GM19438 (cell line): ENCODE data around the gene SLC5A5.

ENCODE experiments used
- ATAC-seq: cut with Tn5 transposase; IDR thresholded peaks from one replicate; pipeline ENCODE4 v1.9.1; 2021; ENCODE audit warnings: low read depth; ENCODE audit not compliant: unreplicated experiment

SLC5A5 gene

DNA sequence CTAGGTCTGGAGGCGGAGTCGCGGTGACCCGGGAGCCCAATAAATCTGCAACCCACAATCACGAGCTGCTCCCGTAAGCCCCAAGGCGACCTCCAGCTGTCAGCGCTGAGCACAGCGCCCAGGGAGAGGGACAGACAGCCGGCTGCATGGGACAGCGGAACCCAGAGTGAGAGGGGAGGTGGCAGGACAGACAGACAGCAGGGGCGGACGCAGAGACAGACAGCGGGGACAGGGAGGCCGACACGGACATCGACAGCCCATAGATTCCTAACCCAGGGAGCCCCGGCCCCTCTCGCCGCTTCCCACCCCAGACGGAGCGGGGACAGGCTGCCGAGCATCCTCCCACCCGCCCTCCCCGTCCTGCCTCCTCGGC lies at the start of gene SLC5A5:
Gene SLC5A5 (plus strand): TSS at position 68 of the 373 bp plus-strand sequence. CDS start 375 bp downstream, outside the sequence.
- ATAC-seq, result no peak

DNA sequence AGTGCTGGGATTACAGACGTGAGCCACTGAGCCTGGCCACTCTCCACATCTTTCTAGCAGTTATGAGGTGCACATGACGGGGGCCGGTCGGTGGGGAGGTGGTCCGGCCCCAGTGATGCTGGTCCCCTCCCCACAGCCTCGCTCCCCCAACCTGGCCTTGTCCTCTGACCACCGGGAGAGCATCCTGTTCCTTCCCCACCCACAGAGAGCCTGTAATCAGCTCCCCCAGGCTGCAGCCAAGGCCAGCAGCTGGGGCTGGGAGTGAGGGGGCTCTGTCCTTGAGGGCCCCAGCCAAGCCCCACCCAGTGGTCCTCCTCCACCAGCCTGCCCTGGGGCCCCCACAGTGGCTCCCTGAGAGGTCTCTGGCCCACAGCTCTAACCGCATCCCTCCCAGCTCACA lies 47.4 kb upstream of the SLC5A5 start:
- ATAC-seq, result no peak

DNA sequence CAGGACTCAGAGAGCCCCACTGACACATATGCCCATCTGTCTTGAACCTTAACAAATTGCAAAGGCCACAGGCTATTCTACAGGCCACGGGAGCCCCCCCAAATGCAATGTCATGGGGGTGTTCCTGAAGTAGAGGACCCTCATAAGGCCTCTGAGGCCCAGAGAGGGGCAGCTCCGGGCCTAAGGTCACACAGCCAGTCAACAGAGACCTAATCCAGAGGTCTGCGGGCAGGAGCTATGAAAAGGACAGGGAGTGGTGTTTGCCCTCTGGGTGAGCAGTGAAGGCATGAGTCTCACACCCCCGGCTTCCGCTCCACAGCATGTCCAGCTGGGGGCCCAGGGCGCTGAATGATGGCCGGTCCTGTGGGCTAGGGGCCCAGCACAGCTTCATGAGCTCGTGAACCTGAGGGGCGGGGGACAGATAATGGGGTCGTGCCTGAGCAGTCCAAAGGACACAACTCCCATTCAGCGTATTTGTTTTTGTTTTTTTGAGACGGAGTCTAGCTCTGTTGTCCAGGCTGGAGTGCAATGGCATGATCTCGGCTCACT lies 45.2 kb upstream of the SLC5A5 start:
- ATAC-seq, result no peak

DNA sequence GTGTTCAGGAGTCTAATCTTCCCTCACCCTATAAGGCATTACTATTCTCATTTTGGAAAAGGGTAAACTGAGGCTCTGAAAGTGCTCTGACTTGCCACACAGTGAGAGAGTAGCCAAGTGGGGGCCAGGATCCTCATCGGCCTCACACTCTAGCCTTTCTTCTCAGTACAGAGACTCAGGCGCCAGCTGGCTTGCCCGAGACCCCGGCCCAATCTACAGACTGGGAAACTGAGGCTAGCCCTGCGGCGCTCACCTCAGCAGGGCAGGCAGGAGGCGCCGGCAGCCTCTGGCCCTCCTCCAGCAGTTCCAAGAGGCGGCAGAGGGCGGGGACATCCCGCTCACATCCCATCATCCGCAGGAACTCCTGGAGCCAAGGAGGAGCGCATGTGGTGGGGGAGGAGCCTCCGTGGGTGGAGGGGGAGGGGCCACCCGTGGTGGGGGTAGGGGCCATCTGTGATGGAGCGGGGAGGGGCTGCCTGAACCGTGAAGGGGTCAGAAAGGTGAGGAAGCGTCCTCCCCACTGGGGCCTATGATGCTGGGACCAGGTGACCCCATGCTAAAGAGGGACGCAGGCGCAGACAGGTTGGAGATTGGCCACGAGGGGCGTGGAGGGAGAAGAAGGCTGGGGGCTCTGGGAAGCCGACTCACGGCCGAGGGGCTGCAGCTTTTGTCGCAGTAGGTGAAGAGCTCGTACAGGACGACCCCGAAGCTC lies 41.7 kb upstream of the SLC5A5 start:
- ATAC-seq, result no peak

DNA sequence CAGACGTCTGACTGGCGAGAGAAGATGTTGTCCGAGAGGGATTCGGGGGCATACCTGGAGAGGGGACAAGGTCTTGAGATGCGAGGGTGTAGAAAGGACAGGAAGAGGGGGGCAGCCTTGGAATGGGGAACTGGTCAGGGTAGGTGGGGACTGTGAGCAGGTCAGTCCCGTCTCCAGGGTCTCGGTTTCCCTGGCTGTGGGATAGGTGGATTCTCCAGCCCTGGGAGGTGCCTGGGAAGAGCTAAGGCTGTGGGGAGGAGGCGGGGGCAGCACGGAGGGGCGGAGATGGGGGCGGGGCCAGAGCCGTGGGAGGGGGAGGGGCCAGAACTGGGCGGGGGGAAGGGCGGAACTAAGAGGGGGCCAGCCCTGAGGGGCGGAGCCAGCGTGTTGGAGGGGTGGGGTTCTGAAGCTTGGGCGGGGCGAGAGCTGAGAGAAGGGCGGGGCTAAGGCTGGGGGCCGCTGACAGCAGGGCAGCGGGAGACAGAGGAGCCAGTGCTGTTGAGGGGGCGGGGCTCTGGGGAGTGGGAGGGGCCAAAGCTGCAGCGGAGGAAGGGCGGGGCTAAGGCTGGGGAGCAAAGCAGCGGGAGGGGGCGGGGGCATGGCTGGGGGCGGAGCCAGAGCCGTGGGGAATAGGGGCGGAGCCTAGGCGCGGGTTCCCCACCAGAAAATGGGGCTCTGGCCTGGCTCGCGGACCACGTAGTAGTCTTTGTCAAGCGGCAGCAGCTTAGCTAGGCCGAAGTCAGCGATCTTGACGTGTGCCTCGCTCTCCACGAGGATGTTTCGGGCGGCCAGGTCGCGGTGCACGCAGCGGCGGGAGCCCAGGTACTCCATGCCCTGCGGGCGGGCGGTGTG lies 41.0 kb upstream of the SLC5A5 start:
- ATAC-seq, result no peak

DNA sequence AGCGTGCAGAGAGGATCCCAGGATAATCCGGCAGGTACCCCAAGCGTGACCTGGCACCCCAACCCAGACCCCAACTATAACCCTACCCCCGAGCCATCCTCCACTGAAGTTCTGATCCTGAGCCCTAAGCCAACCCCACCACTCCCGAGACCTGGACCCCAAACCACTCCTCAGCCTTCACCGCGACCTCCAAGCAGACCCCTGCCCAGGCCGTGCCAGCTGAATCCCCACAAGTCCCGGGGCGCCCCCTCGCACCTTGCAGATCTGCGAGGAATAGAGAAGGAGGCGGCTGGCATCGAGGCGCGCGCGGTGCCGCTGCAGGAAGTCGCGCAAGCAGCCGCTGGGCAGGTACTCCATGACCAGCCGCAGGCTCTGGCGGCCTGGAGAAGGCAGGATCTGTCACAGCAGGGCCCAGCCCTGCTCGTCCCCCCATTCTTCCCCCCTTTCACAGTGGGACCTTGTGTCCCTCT lies 40.3 kb upstream of the SLC5A5 start:
- ATAC-seq, result no peak

DNA sequence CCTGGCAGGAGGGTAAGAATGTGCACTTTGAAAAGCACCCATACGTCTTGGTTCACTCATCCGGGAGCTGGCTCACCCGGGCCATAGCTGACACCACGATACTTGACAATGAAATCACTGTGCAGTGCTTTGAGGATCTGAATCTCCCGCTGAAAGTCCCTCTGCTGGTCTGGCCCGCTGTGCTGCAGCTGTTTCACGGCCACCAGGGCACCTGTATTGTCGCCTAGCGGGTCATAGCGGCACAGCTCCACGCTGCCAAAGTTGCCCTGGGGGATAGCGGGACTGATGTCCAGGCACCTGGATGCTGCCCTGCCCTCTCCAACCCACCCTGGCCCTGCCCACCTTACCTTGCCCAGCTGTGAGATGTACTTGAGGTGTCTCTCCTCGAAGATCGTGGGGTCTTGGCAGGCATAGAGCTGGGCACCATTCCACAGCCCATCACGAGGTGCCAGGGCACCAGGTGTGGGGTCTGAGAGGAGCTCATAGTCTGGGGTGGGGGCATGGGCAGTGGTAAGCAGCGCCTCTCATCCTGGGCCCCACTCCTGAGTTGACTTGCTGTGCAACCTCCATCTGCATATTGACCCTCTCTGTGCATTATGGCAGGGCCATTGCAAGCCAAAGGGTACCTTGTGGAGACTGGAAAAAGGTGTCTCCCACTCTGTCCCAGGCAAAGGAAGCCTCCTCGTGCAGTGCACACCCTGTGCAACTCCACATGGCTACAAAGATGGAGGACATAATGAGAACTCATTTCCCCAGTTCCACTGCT lies 39.1 kb upstream of the SLC5A5 start:
- ATAC-seq, result no peak

DNA sequence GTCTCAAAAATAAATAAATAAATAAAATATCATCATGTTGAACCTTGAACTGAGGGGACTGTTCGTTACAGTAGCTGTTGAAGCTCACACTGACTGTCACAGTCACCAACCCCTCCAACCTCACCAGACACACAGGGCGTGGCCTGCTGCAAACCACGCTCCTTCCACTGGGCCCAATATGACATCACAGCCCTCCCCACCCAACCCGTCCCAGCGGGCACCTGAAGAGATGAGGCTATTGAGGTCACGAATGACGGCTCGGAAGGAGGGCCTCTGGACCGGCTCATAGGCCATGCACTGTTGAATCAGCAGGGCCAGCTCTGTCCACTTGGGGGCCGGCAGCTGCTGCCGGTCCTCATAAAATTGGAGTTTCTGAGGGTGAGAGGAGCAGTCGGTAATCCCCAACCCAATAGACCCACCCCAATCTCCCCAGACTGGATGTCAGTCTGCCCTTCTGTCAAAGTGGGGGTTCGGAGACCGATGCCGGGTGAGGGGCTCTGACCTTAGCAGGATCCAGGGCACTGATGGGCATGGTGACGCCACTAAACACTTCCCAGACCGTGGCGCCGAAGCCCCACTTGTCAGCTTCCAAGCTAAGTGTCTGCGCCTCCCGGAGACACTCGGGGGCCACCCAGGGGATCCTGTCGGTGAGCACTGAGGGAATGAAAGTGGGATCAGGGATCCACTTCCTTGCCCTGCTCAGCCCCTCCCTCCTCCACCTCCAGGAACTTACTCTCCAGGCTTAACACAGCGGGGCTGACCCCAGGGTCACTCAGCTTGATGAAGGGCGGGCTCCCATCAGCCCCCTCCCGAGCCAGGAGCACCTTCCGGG lies 37.2 kb upstream of the SLC5A5 start:
- no peak for ATAC-seq

DNA sequence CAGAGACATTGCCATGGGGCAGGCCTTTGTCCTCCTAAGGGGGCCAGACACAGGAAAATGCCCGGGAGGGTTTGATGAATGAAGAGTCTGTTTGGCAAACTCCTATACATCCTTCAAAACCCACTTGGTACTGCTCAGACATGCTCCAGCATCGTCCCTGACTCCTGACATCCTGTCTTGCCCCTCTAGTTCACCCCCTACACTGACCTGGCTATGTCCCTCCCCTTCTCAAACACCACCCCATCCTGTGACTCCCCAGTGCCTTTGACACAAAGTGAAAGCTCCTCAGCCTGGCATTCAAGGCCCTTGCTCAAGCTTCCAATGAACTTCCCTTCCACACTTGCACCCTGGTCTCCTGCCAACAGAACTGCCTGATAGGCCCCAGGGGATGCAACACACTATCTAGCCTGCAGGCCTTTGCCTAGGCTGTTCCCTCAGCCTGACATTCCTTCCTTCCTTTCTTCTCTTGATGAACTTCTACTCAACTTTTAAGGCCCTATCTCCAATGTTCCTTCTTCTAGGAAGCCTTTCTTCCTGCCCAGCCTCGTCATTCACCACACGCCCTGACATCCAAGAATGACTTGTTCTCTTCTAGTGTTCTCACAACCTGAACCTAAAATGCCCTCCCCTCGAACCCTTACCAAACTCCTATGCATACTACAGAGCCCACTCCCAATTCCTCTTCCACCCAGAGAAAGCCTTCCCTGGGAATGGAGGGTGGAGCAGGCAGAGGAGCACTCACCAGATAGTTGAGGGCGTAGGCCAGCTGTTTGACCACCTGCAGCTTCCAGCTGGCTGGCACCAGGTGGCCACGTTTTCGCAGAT lies 36.4 kb upstream of the SLC5A5 start:
- no peak for ATAC-seq

DNA sequence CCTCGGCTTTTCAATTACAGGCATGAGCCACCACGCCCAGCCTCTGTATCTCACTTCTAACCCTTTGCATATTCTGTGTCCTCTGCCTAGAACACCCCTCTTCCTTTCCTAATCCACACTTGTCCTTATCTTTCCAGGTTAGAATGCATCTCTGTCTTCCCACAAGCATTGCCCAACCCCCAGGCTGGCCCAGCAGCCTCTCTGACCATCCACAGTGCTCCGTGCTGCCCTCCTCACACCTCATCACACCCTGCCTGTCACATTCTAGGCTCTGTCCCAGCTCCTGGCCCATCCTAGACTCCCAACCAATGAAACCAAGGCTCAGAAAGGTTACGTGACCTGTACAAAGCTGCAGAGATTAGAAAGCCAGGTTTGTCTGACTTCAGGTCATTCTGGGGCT lies 35.2 kb upstream of the SLC5A5 start:
- no peak for ATAC-seq

DNA sequence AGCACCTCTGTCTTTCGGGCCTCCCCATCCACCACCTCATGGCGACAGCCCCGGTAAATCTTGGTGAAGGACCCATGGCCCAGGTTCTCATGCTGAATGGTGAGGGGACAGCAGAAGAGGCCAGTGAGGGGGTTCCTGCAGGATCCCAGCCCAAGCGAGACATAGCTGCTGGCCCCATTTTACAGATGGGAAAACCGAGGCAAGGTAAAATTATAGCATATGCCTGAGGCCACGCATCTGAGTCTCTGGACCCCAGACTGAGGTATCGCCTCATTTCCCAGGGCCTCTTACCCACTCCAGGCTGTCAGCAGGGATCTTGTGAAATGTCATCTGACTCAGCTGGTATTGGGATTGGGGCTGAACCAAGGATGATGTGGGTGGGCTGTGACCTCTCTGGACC lies 33.8 kb upstream of the SLC5A5 start:
- no peak for ATAC-seq

DNA sequence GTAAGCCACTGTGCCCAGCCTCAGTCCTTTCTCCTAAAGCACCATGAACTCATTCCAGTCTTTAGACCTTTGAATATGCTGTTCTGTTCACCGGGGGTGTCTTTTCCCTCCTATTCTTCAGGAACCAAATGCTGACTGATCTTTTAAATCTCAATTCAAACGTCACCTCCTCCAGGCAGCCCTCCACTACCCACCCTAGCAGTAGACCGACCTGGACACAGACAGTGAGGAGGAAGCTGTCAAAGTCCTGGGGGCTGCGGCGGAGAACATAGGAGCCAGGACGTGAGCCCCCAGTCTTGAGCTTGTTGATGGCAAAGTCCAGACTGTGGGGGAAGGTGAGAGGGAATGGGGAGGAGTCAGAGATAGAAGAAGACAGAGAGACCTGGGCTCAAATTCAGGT lies 31.7 kb upstream of the SLC5A5 start:
- ATAC-seq, result no peak

DNA sequence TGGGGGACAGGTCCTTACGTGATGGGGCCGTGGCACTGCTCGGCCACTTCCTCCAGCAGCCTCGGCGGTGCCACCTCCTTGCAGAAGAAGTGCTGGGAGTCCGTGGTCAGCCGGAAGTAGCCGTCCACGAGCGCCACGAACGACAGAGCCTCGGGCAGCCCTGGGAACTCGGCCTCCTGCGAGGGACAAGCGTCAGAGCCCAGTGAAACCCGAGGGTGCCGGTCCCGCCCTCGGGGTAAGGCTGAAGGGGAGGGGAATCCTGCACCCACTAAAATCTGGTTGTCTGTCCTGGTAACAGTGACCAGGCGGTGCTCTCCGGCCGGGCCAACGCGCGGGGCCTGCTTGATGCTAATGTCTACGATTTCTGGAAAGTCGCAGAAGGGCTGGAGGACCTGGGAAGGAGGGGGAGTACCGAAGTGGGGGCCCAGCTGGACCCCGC lies 30.4 kb upstream of the SLC5A5 start:
- ATAC-seq, result no peak

DNA sequence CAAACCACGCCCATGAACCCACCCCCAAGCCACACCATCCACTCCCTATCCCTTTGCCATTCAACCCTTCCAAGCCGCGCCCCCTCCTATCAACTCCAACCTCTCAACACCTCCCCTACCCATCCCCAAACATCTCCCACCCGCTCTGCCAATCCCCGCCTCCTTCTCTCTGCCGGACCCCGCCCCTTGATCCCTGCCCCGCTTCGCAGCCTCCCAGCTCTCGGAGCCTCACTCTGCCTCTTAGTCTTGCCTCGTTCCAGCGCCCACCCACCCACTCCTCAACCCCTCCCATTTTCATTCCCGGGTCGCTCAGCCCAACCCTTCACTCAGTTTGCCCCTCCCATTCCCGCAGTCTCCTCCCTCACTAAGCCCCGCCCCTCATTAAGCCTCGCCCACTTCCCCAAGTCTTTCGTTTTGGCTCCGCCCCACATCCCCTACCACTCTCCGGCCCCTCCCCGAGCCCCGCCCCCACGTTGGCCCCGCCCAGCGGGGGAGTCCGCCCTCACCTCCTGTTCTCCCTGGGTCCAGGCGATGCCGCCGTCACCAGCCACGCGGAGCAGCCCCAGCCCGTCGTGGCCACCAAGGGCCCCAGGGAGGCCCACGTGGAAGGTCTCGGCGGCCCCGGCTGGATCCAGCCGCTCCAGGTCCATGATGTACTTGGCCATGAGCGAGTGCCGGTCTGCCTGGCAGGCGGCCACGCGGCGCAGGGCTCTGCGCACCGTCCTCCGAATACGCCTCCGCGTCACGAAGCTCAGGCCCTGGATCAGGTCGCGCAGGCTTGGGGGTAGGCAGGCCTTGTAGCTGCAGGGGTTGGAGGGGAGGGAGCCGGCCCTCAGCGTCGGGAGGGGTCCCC lies 29.7 kb upstream of the SLC5A5 start:
- no peak for ATAC-seq

DNA sequence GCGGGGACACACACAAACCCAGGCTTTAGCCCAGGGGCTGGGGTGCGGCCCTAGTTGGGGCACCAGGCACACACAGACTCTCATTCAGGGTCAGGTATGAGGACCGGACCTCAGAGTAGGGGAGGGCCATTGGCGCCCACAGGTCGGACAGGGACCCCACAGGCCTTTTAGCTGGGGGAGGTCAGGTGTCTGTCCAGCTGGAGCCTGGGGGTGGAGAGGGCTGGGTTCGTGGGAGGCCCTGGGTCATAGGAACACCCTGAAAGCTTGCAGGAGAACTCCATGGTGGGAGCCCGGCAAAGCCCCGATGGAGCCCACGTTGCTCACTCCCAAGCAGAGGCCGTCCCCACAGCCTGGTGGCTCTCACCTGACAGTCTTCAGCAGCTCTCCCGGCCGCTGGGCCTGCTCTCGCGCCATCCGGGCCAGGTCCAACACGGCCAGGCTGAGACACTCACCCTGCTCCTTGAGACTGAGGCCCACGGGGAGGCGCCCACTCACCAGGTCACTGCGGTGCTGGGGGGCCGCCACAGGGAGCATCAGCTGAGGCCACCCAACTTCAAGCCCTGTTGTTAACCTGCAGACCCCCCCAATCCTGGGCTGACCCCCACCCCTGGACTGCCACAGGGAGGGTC lies 29.0 kb upstream of the SLC5A5 start:
- no peak for ATAC-seq

DNA sequence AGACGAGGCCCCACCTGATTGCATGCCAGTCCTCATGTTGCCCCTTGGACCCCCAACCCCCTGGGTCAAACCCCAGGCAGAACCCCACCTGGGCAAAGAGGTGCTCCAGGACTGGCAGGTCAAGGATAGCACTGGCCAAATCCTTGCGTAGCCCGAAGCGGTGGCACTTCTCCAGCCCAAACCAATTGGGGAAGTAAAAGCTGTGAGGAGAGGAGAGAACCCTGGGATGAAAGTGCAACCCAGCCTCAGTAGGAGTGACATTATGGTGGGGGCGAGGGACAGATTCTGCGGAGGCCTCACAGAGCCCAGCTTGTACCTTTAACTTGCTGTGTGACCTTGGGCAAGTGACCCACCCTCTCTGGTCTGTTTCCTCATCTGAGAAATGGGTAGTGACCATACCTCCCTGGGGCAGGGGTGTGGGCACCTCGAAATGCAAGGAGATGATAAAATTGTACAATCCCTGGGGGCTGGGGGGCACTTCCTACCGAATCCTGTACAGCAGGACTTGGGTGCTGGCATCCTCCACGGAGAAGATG lies 28.4 kb upstream of the SLC5A5 start:
- ATAC-seq, result no peak

DNA sequence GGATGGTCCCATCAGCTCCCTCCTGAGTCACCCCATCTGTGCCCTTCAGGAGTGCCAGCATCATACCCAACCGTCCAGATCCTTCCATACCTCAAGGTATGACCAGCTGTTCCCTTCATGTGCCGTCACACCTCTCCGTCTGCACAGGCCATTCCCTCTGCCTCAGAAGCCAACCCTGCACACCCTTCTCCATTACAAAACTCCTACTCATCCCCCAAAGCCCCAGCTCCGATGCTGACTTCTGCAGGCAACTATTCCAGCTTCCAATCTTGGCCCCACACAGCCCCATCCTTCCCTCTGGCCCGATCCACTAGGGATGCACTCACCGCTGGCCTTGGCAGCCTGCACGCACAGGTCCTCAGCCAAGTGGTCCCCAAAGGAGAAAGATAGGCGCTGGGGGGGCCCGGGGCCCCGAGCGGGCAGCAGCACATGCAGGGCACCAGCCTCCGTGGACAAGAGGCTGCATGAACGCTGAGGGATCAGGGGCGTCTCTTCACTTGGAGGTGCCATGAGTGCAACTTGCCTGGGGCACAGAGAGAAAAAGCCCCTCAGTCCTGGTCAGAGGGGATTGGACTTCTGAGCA lies 27.7 kb upstream of the SLC5A5 start:
- no peak for ATAC-seq
